Thyroid gland (tissue), 4 donors: ENCODE results near the gene PBX2. TPM values are rescaled to one million over a fixed set of nuclear protein-coding genes. Genes with fewer than 3 reads are reported as not detected.
"Not testable (repeated sequence)": the region's sequence is repeated elsewhere in the genome, so short reads cannot be mapped to it uniquely, and the experiment has no call there.

Experiments
- DNase-seq, 2 donors: peaks; one replicate each; pipeline ENCODE4 v3.0.0-alpha.2; 2019
- H3K27ac ChIP-seq, 3 donors: fragments of 200-600 bp; sonication (generic); 1 replicate in 2 of 3; 2 replicates in 1 of 3; pipeline ENCODE4 v1.5.1; 2016 to 2019; ENCODE audit warnings: mild to moderate bottlenecking in 1 of 3, moderate library complexity in 1 of 3
- H3K27me3 ChIP-seq: fragments of 200-600 bp; sonication (generic); one replicate; pipeline ENCODE4 v1.5.1; 2019
- H3K36me3 ChIP-seq, 2 donors: fragments of 200-600 bp; sonication (generic); one replicate each; pipeline ENCODE4 v1.5.1; 2016 to 2019
- H3K4me1 ChIP-seq, 2 donors: fragments of 200-600 bp; sonication (generic); one replicate each; pipeline ENCODE4 v1.5.1; 2017 to 2019
- H3K4me3 ChIP-seq, 3 donors: fragments of 200-600 bp; sonication (generic); replicated peaks in 1 of 3; 1 replicate in 2 of 3; 2 replicates in 1 of 3; pipeline ENCODE4 v1.5.1; 2016; ENCODE audit warnings: mild to moderate bottlenecking in 1 of 3
- H3K9me3 ChIP-seq: fragments of 200-600 bp; sonication (generic); one replicate; pipeline ENCODE4 v1.5.1; 2017
- CTCF ChIP-seq, 6 experiments: fragments of 200-600 bp in 3 of 6; fragments of 450-650 bp in 3 of 6; sonication (generic) in 3 of 6; IDR thresholded peaks; one replicate each; pipeline ENCODE4 v1.5.1; 2016 to 2019; ENCODE audit warnings: antibody characterized with exemption in 6 of 6, mild to moderate bottlenecking in 2 of 6, inconsistent platforms in 1 of 6, moderate library complexity in 1 of 6
- POLR2A ChIP-seq, 2 donors: fragments of 450-650 bp; IDR thresholded peaks; one replicate each; pipeline ENCODE4 v1.6.1; 2017; ENCODE audit warnings: antibody characterized with exemption in 2 of 2, mild to moderate bottlenecking in 2 of 2, moderate library complexity in 1 of 2
- WGBS, 2 donors: methylation state at CpG; one replicate each; pipeline ENCODE4 v1.1.5; 2017; 5-methylcytosine and 5-hydroxymethylcytosine counted together
- intact Hi-C: fragments of 100-400 bp; cut with DNase I; formaldehyde crosslinking; loops from one replicate; pipeline ENCODE4 v1.15.1; 2023
- total RNA-seq, 4 donors: library from RNA; depleted of rRNA; stranded (reverse); fragments of >200 nt; gene quantifications; one replicate each; pipeline ENCODE4 v1.2.3, GENCODE V29; 2016

The PBX2 gene
- total RNA-seq, 4 donors from 2014 or later = 66.0 to 93.4 (median 74.2) TPM

- Histone ChIP-seq H3K27ac (no peak overlapping the region), H3K9me3 (no peaks in the 10 kb centered on the region), H3K36me3 (no peaks in the 10 kb centered on the region), H3K4me3 (no peak overlapping the region), H3K4me1 (no peaks in the 10 kb centered on the region), H3K27me3 (no peaks in the 10 kb centered on the region)
- 86% methylated on average over 12 of the region's 12 CpGs for WGBS, 2 donors
- no peak for DNase-seq
- intact Hi-C loops = no loop called here
- TF ChIP-seq CTCF (IDR thresholded peaks at IDR 0.05) (no peak), POLR2A (IDR thresholded peaks at IDR 0.05) (no peak)
These were observed 22.2 kb upstream of the PBX2 start for GRCh38 chr6:32212076-32212760.

- H3K4me1 ChIP-seq, H3K36me3 ChIP-seq, DNase-seq, H3K27ac ChIP-seq, H3K27me3 ChIP-seq, intact Hi-C loops, H3K9me3 ChIP-seq, H3K4me3 ChIP-seq: not testable (repeated sequence)
- WGBS, 2 donors = 81% methylated on average over 4 of the region's 4 CpGs
These were observed 21.4 kb upstream of the PBX2 start for GRCh38 chr6:32211432-32211831.

GRCh38 chr6:32210191-32210601 lies 20.2 kb upstream of the PBX2 start:
- H3K27ac ChIP-seq = no peak overlapping the region
- no peaks in the 10 kb centered on the region for H3K36me3 ChIP-seq
- H3K4me1 ChIP-seq = no peaks in the 10 kb centered on the region
- DNase-seq = no peak
- no peaks in the 10 kb centered on the region for H3K27me3 ChIP-seq
- intact Hi-C loops = no loop called here
- WGBS, 2 donors = 94 to 95% methylated on average over 5 of the region's 5 CpGs
- TF ChIP-seq CTCF (IDR thresholded peaks at IDR 0.05) (no peak), POLR2A (IDR thresholded peaks at IDR 0.05) (no peak)
- H3K9me3 ChIP-seq = no peaks in the 10 kb centered on the region
- H3K4me3 ChIP-seq = no peak overlapping the region

GRCh38 chr6:32208996-32209395 lies 19.0 kb upstream of the PBX2 start:
- Histone ChIP-seq H3K4me1 (peaks cover 2 to 3% of the 10 kb centered on the region in 2 donors), H3K9me3 (no peaks in the 10 kb centered on the region), H3K27ac (no peak overlapping the region), H3K27me3 (no peaks in the 10 kb centered on the region), H3K4me3 (no peak overlapping the region), H3K36me3 (no peaks in the 10 kb centered on the region)
- 84 to 86% methylated on average over 1 of the region's 1 CpG for WGBS, 2 donors
- intact Hi-C loops = no loop called here
- TF ChIP-seq POLR2A (IDR thresholded peaks at IDR 0.05) (no peak), CTCF (IDR thresholded peaks at IDR 0.05) (no peak)
- DNase-seq = no peak

GRCh38 chr6:32204268-32204715 lies 14.3 kb upstream of the PBX2 start:
- 74 to 97% methylated on average over 1 to 3 of the region's 3 CpGs for WGBS, 2 donors
- no peak for DNase-seq
- Histone ChIP-seq H3K36me3 (no peaks in the 10 kb centered on the region), H3K27ac (peak overlapping the region in 1 of 3 donors; percentile 29), H3K27me3 (no peaks in the 10 kb centered on the region), H3K4me3 (no peak overlapping the region), H3K4me1 (peaks cover 13 to 16% of the 10 kb centered on the region in 2 donors), H3K9me3 (no peaks in the 10 kb centered on the region)
- intact Hi-C loops = no loop called here
- TF ChIP-seq CTCF (IDR thresholded peaks at IDR 0.05) (no peak), POLR2A (IDR thresholded peaks at IDR 0.05) (no peak)
